Neuron (in vitro differentiated cells): ENCODE measurements around the gene NPY5R.

Source experiments
- H2AFZ ChIP-seq: one replicate; pipeline ENCODE4 v1.6.1; 2013; ENCODE audit warnings: low read depth, mild to moderate bottlenecking, inconsistent platforms, low read length, moderate library complexity
- H3K27me3 ChIP-seq: one replicate; pipeline ENCODE4 v1.6.1; 2013; ENCODE audit warnings: low read length; ENCODE audit not compliant: insufficient read depth
- H3K36me3 ChIP-seq: one replicate; pipeline ENCODE4 v1.6.1; 2013; ENCODE audit warnings: low read length; ENCODE audit not compliant: insufficient read depth
- H3K4me1 ChIP-seq: one replicate; pipeline ENCODE4 v1.6.1; 2013; ENCODE audit warnings: low read length; ENCODE audit not compliant: insufficient read depth
- H3K4me3 ChIP-seq: 2 replicates; pipeline ENCODE4 v1.5.1; 2013; ENCODE audit warnings: mild to moderate bottlenecking, low read length, moderate library complexity
- H3K9me3 ChIP-seq: one replicate; pipeline ENCODE4 v1.6.1; 2013; ENCODE audit warnings: low read length

Gene NPY5R

DNA sequence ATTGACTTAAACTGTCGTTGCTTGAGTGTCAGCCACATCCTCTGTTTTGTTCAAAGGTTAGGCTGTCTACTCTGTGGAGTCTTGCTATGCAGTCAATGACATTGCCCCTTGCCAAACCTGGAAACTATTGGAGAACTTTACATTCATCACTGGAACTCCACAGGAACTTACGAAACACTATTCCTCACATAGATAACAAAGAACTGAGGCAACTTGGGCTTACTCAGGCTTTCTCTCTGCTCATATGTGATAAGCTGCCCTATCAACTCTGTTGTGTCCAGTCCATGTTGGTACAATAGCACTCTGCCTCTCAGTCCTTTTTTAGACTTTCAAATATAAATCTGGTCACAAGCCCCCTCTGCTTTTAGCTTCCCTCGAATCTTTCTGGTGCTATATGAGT lies 9.4 kb downstream of the NPY5R start:
- peaks cover 5% of the 10 kb centered on the region for H3K27me3 ChIP-seq
- H3K36me3 ChIP-seq, result no peaks in the 10 kb centered on the region
- no peaks in the 10 kb centered on the region for H3K9me3 ChIP-seq
- no peak overlapping the region for H3K4me3 ChIP-seq
- no peaks in the 10 kb centered on the region for H3K4me1 ChIP-seq
- no peak overlapping the region for H2AFZ ChIP-seq

GRCh38 chr4:163356104-163356503 lies 12.4 kb downstream of the NPY5R start:
- H3K9me3 ChIP-seq, result no peaks in the 10 kb centered on the region
- H3K4me3 ChIP-seq, result no peak overlapping the region
- H3K27me3 ChIP-seq, result no peaks in the 10 kb centered on the region
- H3K4me1 ChIP-seq, result no peaks in the 10 kb centered on the region
- H2AFZ ChIP-seq, result no peak overlapping the region
- no peaks in the 10 kb centered on the region for H3K36me3 ChIP-seq

- Histone ChIP-seq H3K9me3 (no peaks in the 10 kb centered on the region), H3K4me1 (no peaks in the 10 kb centered on the region), H3K4me3 (no peak overlapping the region), H2AFZ (no peak overlapping the region), H3K27me3 (no peaks in the 10 kb centered on the region), H3K36me3 (no peaks in the 10 kb centered on the region)
These were observed 24.0 kb downstream of the NPY5R start for GRCh38 chr4:163367651-163368050.

DNA sequence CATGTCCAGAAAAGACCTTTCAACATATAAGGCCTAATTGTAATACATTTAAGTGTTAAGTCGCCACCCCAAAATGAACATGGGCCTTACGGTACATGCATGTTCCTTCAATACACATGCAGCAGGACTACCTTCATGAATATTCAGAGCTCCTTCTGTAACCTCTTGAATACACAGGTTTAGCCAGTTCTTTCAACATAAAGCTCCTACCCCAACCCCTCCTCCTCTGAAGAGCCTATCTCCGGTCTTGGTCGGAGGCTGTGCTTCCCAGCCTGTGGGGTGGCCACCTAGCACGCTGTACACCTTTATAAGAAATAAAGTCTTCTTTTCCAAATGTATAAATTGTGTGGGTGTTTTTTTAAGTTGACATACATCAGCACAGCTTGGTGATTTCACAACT lies 28.3 kb downstream of the NPY5R start:
- Histone ChIP-seq H3K4me1 (no peaks in the 10 kb centered on the region), H3K9me3 (no peaks in the 10 kb centered on the region), H3K36me3 (no peaks in the 10 kb centered on the region), H3K27me3 (no peaks in the 10 kb centered on the region), H2AFZ (no peak overlapping the region), H3K4me3 (no peak overlapping the region)

DNA sequence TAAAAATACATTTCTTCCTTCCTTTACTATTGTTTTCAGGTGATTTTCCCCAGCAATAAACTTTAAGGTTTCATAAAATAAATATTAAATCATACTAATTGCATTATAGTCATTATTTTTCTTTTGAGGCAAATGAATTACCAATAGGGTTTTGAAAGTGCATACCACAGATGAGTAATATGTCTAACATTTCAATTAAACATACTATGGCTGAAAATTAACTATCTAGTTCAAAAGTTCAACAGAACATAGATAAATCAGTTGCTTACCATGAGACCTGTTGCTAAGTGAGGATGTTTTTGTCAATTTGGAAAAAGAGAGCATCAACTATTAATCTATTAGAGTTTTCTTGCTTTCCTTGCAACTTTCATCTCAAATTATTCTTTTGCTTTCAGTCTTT lies 35.0 kb downstream of the NPY5R start:
- H3K36me3 ChIP-seq, result no peaks in the 10 kb centered on the region
- H2AFZ ChIP-seq, result no peak overlapping the region
- no peaks in the 10 kb centered on the region for H3K9me3 ChIP-seq
- H3K4me3 ChIP-seq, result no peak overlapping the region
- H3K4me1 ChIP-seq, result peaks cover 4% of the 10 kb centered on the region
- H3K27me3 ChIP-seq, result no peaks in the 10 kb centered on the region

GRCh38 chr4:163380703-163381102 lies 37.0 kb downstream of the NPY5R start:
- H3K36me3 ChIP-seq, result no peaks in the 10 kb centered on the region
- no peak overlapping the region for H2AFZ ChIP-seq

DNA sequence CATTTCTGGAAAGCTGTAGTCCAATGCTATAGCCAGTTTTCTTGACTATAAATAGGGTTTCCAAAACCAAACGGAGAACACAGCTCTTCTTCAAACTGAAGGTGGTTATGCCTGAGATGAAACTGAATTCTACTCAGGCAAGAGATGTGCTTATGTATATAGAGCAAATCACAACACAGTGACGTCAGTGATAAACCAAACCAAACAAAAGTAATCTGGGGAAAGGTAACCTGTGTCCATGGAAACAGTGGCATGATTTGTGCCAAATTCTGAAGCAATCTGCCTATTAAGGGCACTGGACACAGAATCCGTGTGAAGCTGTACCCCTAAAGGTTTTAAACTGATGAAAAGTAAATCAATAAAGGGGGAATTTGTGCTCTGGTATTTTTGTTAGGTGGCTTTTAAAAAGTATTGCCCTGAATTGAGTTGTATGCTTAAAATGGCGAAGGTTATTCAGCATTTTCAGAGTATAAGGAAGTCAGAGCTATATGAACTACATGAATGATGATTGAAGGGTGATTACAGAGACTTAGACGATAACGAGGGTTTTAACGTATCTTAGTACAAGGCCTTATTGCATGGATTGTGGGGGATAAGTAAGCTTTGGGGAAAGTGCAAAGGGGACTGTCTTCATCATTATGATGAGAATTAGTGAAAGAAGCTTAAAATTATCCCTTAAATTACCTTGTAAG lies 38.6 kb downstream of the NPY5R start:
- H3K4me1 ChIP-seq, result peaks cover 33% of the 10 kb centered on the region
- no peak overlapping the region for H2AFZ ChIP-seq
- no peak overlapping the region for H3K4me3 ChIP-seq
- no peaks in the 10 kb centered on the region for H3K36me3 ChIP-seq
- no peaks in the 10 kb centered on the region for H3K27me3 ChIP-seq
- no peaks in the 10 kb centered on the region for H3K9me3 ChIP-seq

More at GRCh38 chr4:163380703-163381102, 37.0 kb downstream of the NPY5R start:
- Histone ChIP-seq H3K4me3 (no peak overlapping the region), H3K9me3 (no peaks in the 10 kb centered on the region), H3K4me1 (peaks cover 17% of the 10 kb centered on the region), H3K27me3 (no peaks in the 10 kb centered on the region)

GRCh38 chr4:163384434-163384833 lies 40.7 kb downstream of the NPY5R start:
- Histone ChIP-seq H3K4me1 (peaks cover 31% of the 10 kb centered on the region), H3K27me3 (no peaks in the 10 kb centered on the region), H2AFZ (no peak overlapping the region), H3K36me3 (no peaks in the 10 kb centered on the region), H3K9me3 (no peaks in the 10 kb centered on the region), H3K4me3 (no peak overlapping the region)

DNA sequence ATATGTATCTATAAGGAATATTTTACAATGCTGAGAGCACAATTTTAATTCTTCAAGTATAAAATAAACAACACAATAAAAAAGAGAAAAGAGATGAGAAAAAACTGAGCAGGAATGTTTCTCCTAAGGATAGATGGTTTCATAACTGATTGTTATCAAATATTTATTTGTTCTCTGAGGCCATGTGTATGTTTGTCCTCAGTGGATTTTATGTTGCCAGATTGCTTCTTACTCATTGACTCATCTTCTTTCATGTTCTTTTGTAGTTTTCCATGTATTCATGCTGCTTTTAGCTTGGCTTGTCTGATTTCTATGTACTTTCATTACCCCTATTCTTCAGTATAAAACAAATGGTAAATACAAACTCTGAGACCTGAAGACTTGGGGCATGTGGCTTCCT lies 41.2 kb downstream of the NPY5R start:
- H3K36me3 ChIP-seq, result no peaks in the 10 kb centered on the region

DNA sequence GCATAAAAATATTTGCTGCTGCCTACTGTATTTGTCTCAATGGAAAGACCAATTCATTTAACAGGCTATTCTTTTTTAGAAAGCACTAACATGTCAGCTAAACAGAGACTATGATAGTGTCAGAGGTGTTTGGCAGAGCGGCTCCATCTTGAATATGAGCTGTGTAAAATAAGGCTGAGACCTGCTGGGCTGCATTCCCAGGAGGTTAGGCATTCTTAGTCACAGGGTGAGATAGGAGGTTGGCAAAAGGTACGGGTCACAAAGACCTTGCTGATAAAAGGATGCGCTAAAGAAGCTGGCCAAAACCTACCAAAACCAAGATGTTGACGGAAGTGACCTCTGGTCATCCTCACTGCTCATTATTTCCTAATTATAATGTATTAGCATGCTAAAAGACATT lies 41.8 kb downstream of the NPY5R start:
- no peak overlapping the region for H3K4me3 ChIP-seq
- H3K36me3 ChIP-seq, result no peaks in the 10 kb centered on the region
- H3K27me3 ChIP-seq, result no peaks in the 10 kb centered on the region
- H2AFZ ChIP-seq, result peak overlapping the region; percentile 44
- H3K4me1 ChIP-seq, result peaks cover 31% of the 10 kb centered on the region
- H3K9me3 ChIP-seq, result no peaks in the 10 kb centered on the region

More for the DNA sequence above, 41.2 kb downstream of the NPY5R start:
- no peaks in the 10 kb centered on the region for H3K27me3 ChIP-seq
- H2AFZ ChIP-seq, result peak overlapping the region; percentile 44
- H3K4me3 ChIP-seq, result no peak overlapping the region
- H3K4me1 ChIP-seq, result peaks cover 31% of the 10 kb centered on the region
- H3K9me3 ChIP-seq, result no peaks in the 10 kb centered on the region

DNA sequence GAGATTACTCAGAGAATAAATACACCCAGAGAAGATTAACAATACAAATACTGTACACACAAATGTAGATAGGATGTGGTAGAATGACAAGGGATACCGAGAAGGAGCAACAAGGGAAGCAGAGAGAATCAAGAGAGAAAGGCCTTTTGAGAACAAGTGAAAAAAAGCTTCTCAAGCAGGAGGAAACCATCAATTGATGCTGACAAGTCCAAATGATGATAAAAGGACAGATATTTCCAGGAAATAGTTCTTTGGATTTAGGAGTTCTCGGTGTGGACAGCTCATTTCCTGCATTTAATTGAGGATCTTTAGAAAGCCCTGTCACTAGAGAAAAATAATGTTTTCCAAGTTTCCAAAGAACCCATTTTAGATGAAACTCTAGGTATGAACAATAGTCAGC lies 48.1 kb downstream of the NPY5R start:
- H3K36me3 ChIP-seq, result no peaks in the 10 kb centered on the region
- H2AFZ ChIP-seq, result no peak overlapping the region
- H3K4me3 ChIP-seq, result no peak overlapping the region
- no peaks in the 10 kb centered on the region for H3K27me3 ChIP-seq
- peaks cover 13% of the 10 kb centered on the region for H3K4me1 ChIP-seq
- H3K9me3 ChIP-seq, result no peaks in the 10 kb centered on the region

DNA sequence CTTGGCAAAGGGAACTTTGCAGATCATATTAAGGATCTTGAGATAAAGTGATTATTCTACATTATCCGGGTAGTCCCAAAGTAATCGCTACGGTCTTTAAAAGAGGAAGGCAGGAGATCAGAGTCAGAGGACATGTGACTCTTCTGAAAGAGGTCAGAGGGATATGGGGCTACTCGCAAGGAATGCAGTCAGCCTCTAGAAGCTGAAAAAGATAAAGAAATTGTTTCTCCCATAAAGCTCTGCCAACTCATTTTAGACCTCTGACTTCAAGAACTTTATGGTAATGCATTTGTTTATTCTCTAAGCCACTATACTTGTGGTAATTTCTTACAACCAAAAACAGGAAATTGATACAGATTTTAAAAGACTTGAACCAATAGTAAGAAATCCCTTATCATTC lies 48.6 kb downstream of the NPY5R start:
- Histone ChIP-seq H2AFZ (no peak overlapping the region), H3K9me3 (no peaks in the 10 kb centered on the region), H3K27me3 (no peaks in the 10 kb centered on the region), H3K4me1 (peaks cover 7% of the 10 kb centered on the region), H3K4me3 (no peak overlapping the region), H3K36me3 (no peaks in the 10 kb centered on the region)

GRCh38 chr4:163393471-163393870 lies 49.8 kb downstream of the NPY5R start:
- Histone ChIP-seq H3K27me3 (no peaks in the 10 kb centered on the region), H2AFZ (no peak overlapping the region), H3K4me1 (peaks cover 6% of the 10 kb centered on the region), H3K36me3 (no peaks in the 10 kb centered on the region), H3K4me3 (no peak overlapping the region), H3K9me3 (no peaks in the 10 kb centered on the region)

DNA sequence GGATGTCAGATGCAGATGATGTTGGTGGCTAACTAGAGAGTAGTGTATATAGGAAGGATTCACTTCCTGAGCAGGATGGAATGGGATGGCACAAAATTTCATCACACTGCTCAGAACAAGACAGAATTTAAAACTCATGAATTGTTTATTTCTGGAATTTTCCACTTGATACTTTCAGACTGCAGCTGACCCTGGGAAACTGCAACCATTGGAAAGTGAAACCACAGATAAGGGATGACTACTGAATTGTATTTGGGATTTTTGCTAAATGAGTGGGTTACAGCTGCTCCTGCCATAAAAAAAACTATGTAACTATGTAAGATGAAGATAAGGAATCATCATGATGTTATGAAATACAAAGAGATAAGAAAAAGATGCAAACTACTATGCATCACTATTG lies 51.4 kb downstream of the NPY5R start:
- Histone ChIP-seq H3K27me3 (no peaks in the 10 kb centered on the region), H3K4me1 (peaks cover 6% of the 10 kb centered on the region), H3K9me3 (no peaks in the 10 kb centered on the region), H2AFZ (no peak overlapping the region), H3K36me3 (no peaks in the 10 kb centered on the region), H3K4me3 (no peak overlapping the region)
